ENCODE measurements around the gene EMP1.

GRCh38 chr12:13205809-13206559 is 9.5 kb downstream of the EMP1 start:
- TF ChIP-seq PPARA (CRISPR knock-in tag; IDR thresholded peaks at IDR 0.05; ENCODE audit: borderline replicate concordance) (no peak), OSR1 (CRISPR knock-in tag; IDR thresholded peaks at IDR 0.05) (no peak), RARB (CRISPR knock-in tag; IDR thresholded peaks at IDR 0.05) (no peak), ZNF8 (CRISPR knock-in tag; IDR thresholded peaks at IDR 0.05) (no peak), PATZ1 (CRISPR knock-in tag; IDR thresholded peaks at IDR 0.05; ENCODE audit: borderline replicate concordance) (peak; percentile 50; the same call in 1 of the 2 replicates)

Data from SK-N-SH treated with all-trans-retinoic acid at 6 μM for 48 hours (cell line).